ENCODE measurements around the gene CDC20. TPM values are rescaled to one million over a fixed set of nuclear protein-coding genes. Genes with fewer than 3 reads are reported as not detected.

Gene CDC20
- total and polyA plus RNA-seq, 4 donors: 3.6 to 6.1 (median 5.2) TPM

DNA sequence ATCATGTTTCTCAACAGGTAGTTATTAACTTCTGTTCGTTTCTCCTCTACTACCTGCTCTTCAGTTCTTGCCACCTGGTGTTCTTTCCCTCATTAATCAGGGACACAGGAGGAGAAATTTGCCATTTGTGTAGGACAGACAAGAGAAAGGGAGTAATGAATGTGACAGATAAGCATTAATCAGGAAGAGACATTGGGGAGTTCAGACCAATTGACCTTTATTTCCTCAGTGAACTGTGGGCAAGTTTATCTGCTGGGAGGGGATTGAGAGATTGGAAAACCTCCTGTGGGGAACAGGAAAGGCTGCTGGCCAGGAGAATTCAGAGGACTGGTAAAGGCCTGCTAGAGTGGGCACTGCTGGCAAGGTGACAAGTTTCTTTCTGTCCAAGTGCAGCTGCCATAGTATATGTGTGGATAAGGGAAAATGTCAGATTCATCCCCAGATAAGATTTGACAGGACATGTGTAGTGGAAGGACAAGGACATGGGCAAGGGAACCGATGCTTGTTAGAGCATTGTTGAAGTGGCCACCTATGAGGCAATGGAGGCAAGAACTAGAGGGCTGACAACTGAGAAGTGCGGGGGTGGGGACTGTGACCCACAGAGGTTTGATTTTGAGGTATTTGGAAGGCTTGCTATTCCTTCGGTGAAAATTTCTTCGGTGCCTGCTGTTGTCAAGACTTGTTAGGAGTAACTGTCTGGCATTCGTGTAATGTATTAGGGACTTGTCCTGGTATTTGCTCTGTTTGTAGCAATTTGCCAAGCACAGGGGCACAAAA, 43.5 kb downstream of the CDC20 start:
- DNase-seq (no peak), ATAC-seq (ENCODE audit: insufficient read depth, low FRiP score) (no peak)
- H3K27ac ChIP-seq (ENCODE audit: low read depth in 1 of 2, low read length in 1 of 2): no peak overlapping the region
- no peaks in the 10 kb centered on the region for H3K9me3 ChIP-seq (ENCODE audit: control insufficient read depth in 4 of 4, insufficient read depth in 3 of 4, low read length in 3 of 4)
- 82 to 83% methylated on average over 6 of the region's 6 CpGs for WGBS, 2 donors
- H3K27me3 ChIP-seq (ENCODE audit: control insufficient read depth in 3 of 3, insufficient read depth in 3 of 3, low read length in 2 of 3): no peaks in the 10 kb centered on the region
- H3K4me1 ChIP-seq (ENCODE audit: control insufficient read depth in 5 of 5, insufficient read depth in 5 of 5, low read length in 5 of 5): peaks cover 0 to 3% (median 0%) of the 10 kb centered on the region in 5 donors
- TF ChIP-seq, protein P1, sequence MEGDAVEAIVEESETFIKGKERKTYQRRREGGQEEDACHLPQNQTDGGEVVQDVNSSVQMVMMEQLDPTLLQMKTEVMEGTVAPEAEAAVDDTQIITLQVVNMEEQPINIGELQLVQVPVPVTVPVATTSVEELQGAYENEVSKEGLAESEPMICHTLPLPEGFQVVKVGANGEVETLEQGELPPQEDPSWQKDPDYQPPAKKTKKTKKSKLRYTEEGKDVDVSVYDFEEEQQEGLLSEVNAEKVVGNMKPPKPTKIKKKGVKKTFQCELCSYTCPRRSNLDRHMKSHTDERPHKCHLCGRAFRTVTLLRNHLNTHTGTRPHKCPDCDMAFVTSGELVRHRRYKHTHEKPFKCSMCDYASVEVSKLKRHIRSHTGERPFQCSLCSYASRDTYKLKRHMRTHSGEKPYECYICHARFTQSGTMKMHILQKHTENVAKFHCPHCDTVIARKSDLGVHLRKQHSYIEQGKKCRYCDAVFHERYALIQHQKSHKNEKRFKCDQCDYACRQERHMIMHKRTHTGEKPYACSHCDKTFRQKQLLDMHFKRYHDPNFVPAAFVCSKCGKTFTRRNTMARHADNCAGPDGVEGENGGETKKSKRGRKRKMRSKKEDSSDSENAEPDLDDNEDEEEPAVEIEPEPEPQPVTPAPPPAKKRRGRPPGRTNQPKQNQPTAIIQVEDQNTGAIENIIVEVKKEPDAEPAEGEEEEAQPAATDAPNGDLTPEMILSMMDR (IDR thresholded peaks at IDR 0.05; ENCODE audit: control extremely low read depth, extremely low read depth): no peak
- no peak overlapping the region for H3K9ac ChIP-seq (ENCODE audit: insufficient read depth in 1 of 2, low read length in 2 of 2)
- H3K36me3 ChIP-seq (ENCODE audit: control insufficient read depth in 4 of 4, insufficient read depth in 4 of 4, low read length in 4 of 4): peaks cover 17 to 33% (median 23%) of the 10 kb centered on the region in 4 donors
- no peak overlapping the region for H3K4me3 ChIP-seq

DNA sequence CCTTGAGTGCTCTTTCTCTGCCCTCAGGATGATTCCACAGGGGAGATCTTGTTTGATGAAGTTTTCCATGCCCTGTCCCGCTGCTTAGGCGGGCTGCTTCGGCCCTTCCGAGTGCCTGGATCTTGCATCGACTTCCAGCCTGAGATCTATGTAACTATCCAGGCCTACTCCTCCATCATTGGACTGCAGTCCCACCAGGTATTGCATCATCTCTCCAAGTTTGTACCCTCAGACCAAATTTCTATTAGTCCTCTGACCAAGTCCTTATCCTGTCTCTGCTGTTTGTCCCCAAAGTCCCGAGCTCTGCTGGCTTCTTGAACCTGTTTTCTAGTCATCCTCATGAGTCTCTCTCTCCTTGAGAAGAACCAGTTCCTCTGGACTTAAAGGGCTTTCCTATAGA, 45.6 kb downstream of the CDC20 start:
- no peaks in the 10 kb centered on the region for H3K9me3 ChIP-seq (ENCODE audit: control insufficient read depth in 4 of 4, insufficient read depth in 3 of 4, low read length in 3 of 4)
- DNase-seq: no peak
- H3K36me3 ChIP-seq (ENCODE audit: control insufficient read depth in 4 of 4, insufficient read depth in 4 of 4, low read length in 4 of 4): peaks cover 21 to 37% (median 29%) of the 10 kb centered on the region in 4 donors
- H3K27me3 ChIP-seq (ENCODE audit: control insufficient read depth in 3 of 3, insufficient read depth in 3 of 3, low read length in 2 of 3): no peaks in the 10 kb centered on the region
- ATAC-seq (ENCODE audit: insufficient read depth, low FRiP score): no peak
- 99% methylated on average over 6 of the region's 6 CpGs for WGBS, 2 donors
- H3K27ac ChIP-seq (ENCODE audit: low read depth in 1 of 2, low read length in 1 of 2): no peak overlapping the region
- peaks cover 0 to 3% (median 0%) of the 10 kb centered on the region in 5 donors for H3K4me1 ChIP-seq (ENCODE audit: control insufficient read depth in 5 of 5, insufficient read depth in 5 of 5, low read length in 5 of 5)
- no peak overlapping the region for H3K9ac ChIP-seq (ENCODE audit: insufficient read depth in 1 of 2, low read length in 2 of 2)
- no peak overlapping the region for H3K4me3 ChIP-seq
- TF ChIP-seq, protein P1 (IDR thresholded peaks at IDR 0.05; ENCODE audit: control extremely low read depth, extremely low read depth): no peak

DNA sequence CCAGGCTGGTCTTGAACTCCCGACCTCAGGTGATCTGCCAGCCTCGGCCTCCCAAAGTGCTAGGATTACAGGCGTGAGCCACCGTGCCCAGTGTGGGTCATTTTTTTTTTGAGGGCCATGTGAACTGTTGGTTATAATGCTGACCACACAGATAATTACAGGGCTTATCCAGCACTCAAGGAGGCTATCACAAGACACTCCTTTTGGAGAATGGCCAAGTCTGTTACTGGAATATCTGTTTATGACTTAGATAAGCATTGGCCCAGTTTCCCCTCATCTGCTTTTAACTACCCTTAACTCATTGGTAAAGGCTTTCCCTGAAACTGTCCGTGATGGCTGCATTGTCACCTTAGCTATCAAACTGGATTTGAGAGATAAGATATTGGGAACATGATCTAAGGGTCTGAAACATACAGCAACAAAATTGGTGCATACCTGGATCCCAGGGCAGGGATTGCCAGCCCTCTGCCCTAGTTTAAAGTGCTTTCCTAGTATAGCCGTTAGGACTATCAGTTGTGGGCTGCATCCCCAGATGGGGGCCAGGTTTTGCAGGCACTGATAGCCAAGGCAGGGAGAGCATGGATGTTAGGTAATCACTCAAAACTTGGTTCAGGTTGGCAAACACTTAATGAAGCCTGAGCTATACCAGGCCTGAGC, 46.6 kb downstream of the CDC20 start:
- 89 to 96% methylated on average over 6 of the region's 6 CpGs for WGBS, 2 donors
- ATAC-seq (ENCODE audit: insufficient read depth, low FRiP score) (no peak), DNase-seq (no peak)
- Histone ChIP-seq H3K27ac (ENCODE audit: low read depth in 1 of 2, low read length in 1 of 2) (no peak overlapping the region), H3K9me3 (ENCODE audit: control insufficient read depth in 4 of 4, insufficient read depth in 3 of 4, low read length in 3 of 4) (no peaks in the 10 kb centered on the region), H3K36me3 (ENCODE audit: control insufficient read depth in 4 of 4, insufficient read depth in 4 of 4, low read length in 4 of 4) (peaks cover 21 to 37% (median 29%) of the 10 kb centered on the region in 4 donors), H3K4me3 (no peak overlapping the region), H3K27me3 (ENCODE audit: control insufficient read depth in 3 of 3, insufficient read depth in 3 of 3, low read length in 2 of 3) (no peaks in the 10 kb centered on the region), H3K9ac (ENCODE audit: insufficient read depth in 1 of 2, low read length in 2 of 2) (no peak overlapping the region), H3K4me1 (ENCODE audit: control insufficient read depth in 5 of 5, insufficient read depth in 5 of 5, low read length in 5 of 5) (peaks cover 0 to 3% (median 0%) of the 10 kb centered on the region in 5 donors)
- TF ChIP-seq, protein P1 (IDR thresholded peaks at IDR 0.05; ENCODE audit: control extremely low read depth, extremely low read depth): no peak
